ENCODE measurements around the gene CCNT2. TPM values are rescaled to one million over a fixed set of nuclear protein-coding genes. Genes with fewer than 3 reads are reported as not detected.
"Not testable (repeated sequence)": the region's sequence is repeated elsewhere in the genome, so short reads cannot be mapped to it uniquely, and the experiment has no call there.

Gene CCNT2
- 19.2 TPM for total RNA-seq

DNA sequence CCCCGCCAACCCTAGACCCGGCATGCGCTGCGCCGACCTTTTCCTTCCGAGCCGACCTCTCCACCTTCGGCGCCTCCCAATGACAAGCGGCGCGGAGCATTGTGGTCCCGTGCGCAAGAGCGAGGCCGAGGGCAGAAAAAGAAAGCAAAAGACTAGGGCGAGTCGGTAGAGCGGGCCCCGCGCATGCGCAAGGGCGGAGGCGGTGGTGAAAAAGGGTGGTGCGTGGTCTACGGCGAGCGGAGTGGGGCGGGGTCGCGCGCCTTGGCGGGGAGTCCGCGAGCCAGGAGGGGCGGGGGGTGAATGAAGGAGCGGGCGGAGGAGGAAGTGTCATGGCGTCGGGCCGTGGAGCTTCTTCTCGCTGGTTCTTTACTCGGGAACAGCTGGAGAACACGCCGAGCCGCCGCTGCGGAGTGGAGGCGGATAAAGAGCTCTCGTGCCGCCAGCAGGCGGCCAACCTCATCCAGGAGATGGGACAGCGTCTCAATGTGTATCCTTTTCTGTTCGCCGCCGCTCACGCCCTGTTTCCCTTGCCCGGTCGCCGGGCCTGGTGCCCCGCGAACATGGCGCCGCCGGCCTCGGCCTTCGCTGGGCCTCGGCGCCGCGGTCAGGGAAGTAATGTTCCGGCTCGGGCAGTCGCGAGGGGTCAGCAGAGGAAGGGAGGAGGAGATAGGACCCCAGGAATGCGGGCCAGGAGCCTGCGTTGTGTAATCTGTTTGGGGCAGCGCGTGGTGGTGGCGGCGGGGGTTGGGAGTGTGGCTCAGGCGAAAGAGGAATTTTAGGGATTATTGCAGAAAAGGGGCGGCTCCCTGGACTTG lies at the start of gene CCNT2:
Gene CCNT2 (plus strand): TSS at position 297 of the 815 bp plus-strand sequence. CDS start 33 bp downstream, at position 330.
- peak; percentile 97 for ATAC-seq

DNA sequence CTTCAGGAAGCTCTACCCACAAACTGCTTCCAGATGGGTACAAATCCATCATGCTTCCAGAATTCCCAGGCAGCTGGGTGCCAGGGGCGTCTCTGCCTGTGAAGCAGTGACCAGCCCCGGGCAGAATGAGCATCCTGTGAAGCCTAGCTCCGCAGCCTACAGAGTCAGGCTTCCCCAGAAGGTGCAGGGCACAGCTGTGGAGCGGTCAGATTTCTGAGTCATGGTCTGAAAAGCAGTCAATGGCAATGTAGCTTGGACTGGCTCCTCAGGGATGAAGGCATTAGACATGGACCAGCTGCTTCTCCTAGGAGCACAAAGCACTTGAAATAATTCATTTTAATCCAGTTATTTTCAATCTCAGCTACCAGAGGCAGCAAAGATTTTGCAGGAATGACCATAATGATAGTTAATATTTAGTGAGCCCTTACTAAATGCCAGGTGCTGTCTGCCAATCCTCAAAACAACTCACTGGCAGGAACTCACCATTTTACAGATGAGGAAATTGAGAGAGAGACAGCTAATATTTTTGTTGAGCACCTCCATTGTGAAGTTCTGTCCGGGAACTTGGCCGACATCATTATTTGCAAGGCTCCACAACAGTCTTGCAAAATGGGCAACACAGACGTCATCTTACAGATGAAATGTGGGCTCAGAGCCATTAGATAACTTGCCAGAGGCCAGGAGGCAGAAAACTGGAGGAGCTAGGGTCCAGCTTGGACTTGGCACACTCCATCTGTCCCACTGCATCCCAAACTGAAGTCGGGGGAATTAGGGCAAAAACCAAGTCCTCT lies 48.5 kb upstream of the CCNT2 start:
- ATAC-seq: no peak

DNA sequence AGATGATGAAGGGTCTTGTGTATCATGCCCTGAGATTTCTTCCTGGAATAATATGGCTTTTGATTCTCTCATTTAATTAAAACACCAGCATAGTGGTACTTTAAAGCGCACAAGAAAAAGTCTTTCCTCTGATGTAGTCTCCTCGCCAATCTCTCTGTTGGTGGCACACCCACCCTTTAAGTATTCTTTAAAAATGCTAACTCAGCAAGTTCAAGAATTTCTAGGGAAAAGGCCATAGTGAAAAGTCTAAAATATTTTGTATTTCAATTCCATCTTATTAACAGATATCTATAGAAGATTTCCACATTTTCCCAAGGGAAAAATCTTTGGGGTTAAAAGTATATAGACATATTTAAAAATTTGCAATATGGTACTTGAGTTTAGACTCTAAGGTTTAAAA lies 45.5 kb upstream of the CCNT2 start:
- no peak for ATAC-seq

DNA sequence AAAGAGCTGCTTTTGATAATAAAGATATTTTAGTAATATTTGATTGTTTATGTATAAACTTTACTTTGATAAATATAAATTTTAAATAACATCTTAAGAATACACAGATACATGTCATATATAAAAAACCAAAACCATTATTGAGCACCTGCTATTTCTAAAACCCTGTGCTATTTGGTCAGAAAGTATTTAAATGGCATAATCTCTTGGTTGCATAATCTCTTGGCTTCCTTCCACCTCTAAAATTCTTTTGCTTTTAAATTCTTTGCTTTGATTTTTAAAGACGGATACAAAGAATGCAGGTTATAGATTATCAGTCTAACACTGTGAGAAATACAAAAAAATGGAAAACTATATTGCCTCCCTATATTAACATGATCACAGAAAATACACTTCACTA lies 43.3 kb upstream of the CCNT2 start:
- no peak for ATAC-seq

DNA sequence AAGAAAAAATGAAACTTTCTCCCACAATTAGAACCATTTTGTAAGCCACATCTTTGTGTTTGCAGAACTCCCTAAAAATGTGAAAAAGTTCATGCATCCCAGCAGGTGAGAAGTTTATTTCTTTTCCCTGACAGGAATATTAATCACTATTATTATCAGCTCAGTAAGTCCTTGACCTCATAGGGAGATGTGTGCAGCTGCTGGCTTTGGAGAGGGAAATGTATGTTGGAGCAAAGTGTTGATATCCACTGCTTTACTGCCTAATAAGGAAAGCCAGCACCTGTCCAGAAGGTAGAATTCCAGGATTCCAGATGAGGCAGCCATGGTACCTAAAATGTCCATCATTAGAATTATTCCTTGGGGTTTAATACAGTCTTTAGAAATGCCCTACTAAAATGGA lies 35.8 kb upstream of the CCNT2 start:
- ATAC-seq: no peak

DNA sequence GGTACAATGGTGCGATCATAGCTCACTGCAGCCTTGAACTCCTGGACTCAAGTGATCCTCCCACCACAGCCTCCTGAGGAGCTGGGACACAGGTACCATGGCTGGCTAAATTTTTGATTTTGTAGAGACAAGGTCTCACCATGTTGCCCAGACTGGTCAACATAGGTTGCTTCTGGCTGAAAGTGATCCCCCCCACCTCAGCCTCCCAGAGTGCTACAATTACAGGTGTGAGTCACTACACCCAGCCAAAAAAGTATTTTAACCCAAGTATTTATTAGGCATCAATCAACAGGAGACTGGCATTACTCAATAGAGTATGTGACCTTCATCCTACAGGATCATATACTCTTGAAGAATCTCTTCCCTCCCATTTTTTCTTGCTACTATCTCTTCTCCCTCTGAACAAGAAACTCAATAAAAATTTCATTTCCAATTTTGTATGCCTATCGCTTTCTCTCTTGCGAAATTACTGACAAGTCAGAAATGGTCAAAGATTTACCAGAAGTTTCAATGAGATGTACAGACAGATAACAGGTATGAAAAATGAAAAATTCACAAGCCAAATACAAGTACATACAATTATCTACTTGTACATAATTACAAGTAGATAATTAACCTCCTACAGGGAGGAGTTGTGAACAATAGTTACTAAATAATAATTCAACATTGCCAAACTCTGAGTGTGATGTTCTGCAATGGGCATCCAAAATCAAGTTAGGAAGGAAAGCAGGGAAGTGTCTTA lies 34.9 kb upstream of the CCNT2 start:
- ATAC-seq: no peak

DNA sequence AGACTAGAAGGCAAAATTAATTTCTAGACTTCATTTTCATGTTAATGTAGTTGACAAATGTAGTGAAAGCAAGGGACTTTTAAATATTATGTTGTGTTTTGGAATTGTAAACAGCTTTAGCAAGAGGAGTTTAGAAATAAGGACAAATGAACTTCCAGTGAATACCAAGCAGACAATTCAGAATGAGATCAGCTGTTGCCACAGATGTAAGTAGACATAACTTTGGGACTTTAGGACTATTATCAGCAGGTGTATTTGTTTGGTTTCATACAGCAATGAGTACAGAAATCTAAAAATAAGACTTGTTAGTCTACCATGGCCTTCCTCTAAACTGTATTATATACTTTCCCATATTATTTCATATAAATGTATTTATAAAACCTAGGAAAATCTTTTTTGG lies 34.2 kb upstream of the CCNT2 start:
- no peak for ATAC-seq

DNA sequence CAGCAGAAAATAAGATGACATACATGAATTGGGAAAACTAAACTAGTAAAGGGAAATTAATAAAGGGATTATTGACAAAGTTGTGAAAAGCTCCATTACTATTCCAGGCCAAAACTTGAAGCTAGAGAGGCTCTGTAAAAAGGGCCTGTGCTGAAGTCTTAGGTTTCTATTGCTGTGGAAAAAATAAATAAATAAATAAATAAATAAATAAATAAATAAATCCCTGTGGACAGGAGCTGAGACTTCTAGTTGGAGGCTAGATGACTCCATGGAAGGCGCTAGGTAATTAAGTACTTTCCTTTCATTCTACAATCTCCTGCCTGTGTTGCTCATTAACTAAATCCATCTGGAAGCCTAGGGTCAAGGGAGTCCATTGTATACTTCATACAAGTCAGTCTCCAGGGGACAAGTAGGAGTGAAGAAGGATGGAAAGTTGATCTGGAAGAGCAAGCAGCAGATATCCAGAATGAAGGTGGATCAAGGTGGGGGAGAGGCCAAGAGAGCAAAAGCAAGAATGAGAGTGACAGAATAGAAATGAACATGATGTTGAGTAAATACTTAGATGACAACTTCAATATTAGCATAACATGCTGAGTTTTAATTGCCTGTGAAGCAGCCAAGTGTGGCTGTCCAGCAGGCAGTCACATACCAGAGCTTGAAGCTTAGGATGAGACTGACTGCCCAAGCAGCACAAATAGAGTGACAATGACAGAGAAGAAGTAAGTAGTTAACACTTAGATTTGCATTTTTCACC lies 26.2 kb upstream of the CCNT2 start:
- no peak for ATAC-seq

DNA sequence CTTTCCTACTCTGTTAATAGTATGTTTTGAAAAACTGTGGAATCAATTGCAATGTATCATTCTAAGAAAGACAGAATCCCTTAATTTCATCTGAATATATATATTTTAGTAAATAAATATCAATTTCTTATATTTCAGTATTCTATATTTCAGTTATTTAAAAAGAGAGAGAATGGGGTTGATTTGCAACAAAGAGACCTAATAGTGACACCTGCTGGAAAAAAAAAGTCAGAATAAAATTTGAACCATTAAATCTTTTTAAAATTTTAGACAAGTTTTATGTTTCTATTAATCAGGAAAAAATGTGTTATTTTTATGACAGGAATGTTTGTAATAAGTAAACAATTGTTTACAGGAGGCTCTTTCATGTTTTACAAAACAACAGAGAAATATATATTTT lies 20.7 kb upstream of the CCNT2 start:
- ATAC-seq: no peak

DNA sequence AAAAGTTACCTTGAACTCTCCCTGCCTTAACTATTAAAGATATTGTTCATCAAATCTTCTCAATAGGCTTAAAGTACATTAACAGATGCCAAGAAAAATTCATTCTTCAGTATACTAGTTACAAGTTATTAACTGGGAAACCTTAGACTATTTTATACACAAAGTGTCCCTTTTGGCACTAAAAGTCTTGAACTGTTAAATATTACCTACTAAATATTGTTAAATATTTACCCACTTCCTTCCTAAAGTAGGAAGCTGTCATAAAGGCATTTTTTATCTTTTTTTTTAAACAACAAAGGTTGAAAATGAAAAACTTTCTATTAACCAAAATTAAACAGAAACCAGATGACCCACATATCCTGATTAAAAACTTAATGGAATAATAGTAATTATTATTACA lies 19.4 kb upstream of the CCNT2 start:
- no peak for ATAC-seq

DNA sequence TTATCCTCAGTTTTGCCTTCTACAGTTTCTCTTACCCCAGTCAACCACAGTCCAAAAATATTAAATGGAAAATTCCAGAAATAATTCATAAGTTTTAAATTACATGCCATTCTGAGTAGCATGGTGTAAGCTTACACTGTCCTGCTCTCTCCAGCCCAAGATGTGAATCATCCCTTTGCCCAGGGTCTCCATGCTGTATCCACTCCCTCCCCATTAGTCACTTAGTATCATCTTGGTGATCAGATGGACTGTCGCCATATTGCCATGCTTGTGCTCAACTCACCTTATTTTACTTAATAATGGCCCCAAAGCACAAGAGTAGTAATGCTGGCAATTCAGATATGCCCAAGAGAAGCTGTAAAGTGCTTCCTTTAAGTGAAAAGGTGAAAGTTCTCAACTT lies 18.5 kb upstream of the CCNT2 start:
- ATAC-seq: no peak

DNA sequence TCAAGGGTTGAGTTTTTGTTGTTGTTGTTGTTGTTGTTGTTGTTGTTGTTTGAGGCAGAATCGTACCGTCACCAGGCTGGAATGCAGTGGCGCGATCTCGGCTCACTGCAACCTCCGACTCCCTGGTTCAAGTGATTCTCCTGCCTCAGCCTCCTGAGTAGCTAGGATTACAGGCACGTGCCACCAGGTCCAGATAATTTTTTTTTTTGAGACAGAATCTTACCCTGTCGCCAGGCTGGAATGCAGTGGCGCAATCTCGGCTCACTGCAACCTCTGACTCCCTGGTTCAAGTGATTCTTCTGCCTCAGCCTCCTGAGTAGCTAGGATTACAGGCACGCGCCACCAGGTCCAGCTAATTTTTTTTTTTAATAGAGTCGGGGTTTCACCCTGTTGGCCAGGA lies 14.9 kb upstream of the CCNT2 start:
- not testable (repeated sequence) for ATAC-seq

DNA sequence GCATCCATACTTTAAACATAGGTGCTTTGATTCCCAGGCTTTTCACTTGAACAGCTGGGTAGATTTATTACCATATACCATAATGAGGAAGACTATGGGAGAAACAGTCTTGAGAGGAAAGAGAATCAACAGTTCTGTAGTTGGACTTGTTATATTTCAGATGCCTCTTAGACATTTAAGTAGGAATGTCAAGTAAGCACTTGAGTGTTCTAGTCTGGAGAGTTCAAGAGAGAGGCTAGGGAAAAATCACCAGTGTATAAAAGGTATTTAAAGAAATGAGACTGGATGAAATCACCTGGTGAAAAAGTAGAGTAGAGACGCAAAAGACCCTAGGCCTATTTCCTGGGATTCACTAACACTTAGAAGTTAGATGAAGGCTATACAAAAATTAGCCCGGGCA lies 13.5 kb upstream of the CCNT2 start:
- ATAC-seq: no peak

DNA sequence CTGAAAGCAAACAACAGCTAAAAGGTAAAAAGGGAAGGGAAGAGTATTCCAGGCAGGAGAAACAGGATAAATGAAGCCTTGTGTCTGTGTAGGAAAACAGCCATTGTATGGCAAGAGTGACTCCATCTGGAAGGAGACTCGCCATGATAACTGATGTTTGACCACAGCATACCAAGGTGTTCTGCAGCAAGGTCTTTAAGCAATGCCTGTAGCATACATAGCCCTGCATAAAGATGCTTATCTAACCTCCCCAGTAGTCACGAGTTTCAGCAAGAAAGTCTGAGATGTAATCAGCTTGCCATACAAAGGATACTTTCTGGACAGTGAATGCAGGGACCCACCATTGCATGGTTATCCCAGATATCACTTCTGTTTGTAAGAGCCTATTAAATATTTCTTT lies 11.9 kb upstream of the CCNT2 start:
- no peak for ATAC-seq

DNA sequence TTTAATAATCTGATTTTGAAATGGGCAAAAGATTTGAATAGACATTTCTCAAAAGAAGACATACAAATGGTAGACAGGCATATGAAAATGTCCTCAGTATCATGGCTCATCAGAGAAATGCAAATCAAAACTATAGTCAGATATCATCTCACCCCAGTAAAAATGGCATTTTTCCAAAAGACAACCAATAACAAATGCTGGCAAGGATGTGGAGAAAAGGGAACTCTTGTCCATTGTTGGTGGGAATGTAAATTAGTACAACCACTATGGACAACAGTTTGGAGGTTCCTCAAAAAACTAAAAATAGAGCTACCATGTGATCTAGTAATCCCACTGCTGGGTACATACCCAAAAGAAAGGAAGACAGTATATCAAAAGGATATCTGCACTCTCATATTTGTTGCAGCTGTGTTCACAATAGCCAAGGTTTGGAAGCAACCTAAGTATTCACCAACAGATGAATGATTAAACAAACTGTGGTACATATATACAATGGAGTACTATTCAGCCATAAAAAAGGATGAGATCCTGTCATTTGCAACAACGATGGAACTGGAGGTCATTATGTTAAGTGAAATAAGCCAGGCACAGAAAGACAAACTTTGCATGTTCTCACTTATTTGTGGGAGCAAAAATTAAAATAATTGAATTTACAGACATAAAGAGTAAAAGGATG lies 11.0 kb upstream of the CCNT2 start:
- not testable (repeated sequence) for ATAC-seq

DNA sequence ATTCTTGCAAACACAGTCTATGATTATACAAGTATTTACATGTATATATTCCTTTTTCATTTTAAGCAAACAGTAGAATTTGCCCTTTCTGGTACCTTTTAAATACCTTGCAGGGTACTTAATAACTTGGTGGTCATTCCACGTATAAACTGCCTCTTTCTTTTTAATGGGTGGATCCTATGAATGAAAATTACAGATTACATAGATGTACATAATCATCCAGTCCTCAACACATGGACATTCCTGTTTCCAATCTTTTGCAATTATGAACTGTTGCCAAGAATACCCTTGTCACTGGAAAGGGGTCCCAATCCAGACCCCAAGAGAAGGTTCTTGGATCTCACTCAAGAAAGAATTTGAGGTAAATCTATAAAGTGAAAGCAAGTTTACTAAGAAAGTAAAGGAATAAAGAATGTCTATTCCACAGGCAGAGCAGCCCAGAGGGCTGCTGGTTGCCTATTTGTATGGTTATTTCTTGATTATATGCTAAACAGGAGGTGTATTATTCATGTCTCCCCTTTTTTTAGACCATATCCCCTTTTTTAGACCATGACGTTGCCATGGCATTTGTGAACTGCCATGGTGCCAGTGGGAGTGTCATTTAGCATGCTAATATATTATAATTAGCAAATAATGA lies 7.7 kb upstream of the CCNT2 start:
- ATAC-seq: no peak

DNA sequence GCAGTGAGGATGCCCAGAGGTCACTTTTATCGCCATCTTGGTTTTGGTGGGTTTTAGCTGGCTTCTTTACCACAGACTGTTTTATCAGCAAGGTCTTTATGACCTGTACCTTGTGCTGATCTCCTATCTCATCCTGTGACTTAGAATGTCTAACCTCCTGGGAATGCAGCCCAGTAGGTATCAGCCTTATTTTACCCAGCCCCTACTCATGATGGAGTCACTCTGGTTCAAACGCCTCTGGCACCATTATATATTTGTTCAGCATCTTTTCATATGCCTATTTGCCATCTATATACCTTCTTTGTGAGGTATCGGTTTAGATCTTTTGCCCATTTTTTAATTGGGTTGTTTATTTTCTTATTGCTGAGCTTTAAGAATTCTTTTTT lies 7.2 kb upstream of the CCNT2 start:
- no peak for ATAC-seq

DNA sequence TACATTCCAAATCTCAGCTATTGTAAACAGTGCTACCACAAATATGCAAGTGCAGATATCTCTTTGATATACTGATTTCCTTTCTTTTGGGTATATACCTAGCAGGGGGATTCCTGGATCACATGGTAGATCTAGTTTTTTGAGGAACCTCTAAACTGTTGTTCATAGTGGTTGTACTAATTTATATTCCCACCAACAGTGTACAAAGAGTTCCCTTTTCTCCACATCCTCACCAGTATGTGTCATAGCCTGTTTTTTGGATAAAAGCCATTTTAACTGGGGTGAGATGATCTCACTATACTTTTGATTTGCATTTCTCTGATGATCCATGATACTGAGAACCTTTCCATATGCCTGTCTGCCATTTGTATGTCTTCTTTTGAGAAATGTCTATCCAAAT lies 6.3 kb upstream of the CCNT2 start:
- ATAC-seq: peak; percentile 37

DNA sequence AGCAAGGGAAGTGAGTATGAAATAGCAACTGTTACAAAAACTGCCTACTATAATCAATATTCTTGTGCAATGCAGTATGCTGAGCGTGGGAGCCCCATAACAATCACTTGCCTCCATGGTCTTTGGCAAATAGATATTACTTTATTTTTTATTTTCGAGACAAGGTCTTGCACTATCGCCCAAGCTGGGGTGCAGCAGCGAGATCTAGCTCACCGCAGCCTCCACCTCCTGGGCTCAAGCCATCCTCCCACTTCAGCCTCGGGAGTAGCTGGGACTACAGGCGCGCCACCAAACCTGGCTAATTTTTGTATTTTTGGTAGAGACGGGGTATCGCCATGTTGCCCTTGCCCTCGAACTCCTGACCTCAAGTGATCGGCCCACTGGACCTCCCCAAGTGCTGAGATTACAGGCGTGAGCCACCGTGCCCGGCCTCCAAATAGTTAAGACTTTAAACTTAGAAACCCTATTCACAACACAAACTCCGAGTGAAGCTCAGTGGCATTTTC lies 1.2 kb upstream of the CCNT2 start:
- no peak for ATAC-seq

DNA sequence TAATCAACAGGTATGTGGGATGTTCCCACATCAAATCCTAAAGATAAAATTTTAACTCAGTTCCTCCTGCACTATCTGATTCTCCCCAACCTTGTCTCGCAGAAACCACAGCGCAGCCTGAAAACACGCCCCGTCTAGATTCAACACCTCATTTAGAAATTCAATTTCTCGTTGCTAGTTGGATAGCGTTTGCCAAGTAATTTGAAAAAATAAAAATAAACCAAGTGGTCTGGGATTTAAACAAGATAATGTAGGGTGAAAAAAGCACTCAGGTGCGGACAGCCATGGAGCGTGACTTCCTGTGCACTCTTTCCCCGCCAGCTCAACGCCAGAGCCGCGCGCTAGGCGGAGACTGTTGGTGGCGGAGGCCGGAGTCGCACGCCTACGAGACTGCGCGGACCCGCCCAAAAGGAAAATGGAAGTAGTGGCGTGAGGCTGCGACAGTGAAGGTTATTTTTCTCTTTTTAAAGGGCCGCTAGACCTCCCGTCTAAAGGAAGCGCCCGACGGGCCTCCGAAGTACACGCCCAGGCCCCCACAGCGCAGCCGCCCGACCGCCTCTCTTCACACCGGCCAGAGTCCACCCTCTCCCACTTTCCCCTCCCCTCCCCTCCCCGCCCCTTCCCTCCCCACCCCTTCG lies 615 bp upstream of the CCNT2 start:
- peak; percentile 84 for ATAC-seq

All from esophagus mucosa (tissue), 1 donor.